WTC11 (cell line): ENCODE measurements around the gene PTPRK. TPM values are rescaled to one million over a fixed set of nuclear protein-coding genes. Genes with fewer than 3 reads are reported as not detected.

Experiments used
- ATAC-seq: fragments of 200-7000 bp; cut with Tn5 transposase; 2 replicates; pipeline ENCODE4 v1.10.0; 2021; ENCODE audit warnings: mild to moderate bottlenecking, moderate library complexity
- CTCF ChIA-PET: fragments of 300-600 bp; sonication (Branson Sonifier 250); formaldehyde crosslinking; loops from one replicate; lab custom pipeline; 2021; ENCODE audit warnings: antibody characterized with exemption; lab: Charles Lee
- POLR2A ChIA-PET: fragments of 350-600 bp; sonication (Branson Sonifier 250); formaldehyde crosslinking; loops from one replicate; lab custom pipeline; 2021; ENCODE audit warnings: antibody characterized with exemption; lab: Charles Lee
- DNase-seq: peaks from one replicate; pipeline ENCODE4 v3.0.0; 2021; ENCODE audit warnings: low spot score
- H3K27ac Mint-ChIP-seq: 2 replicates; pipeline ENCODE4 v1.8.0; 2021; ENCODE audit warnings: mixed read lengths
- H3K27me3 Mint-ChIP-seq: 2 replicates; pipeline ENCODE4 v1.8.0; 2021; ENCODE audit warnings: low read depth, mild to moderate bottlenecking, moderate library complexity, mixed read lengths
- H3K36me3 Mint-ChIP-seq: 2 replicates; pipeline ENCODE4 v1.8.0; 2021; ENCODE audit warnings: mixed read lengths
- H3K4me1 Mint-ChIP-seq: 2 replicates; pipeline ENCODE4 v1.8.0; 2022; ENCODE audit warnings: mixed read lengths
- H3K4me3 Mint-ChIP-seq: 2 replicates; pipeline ENCODE4 v1.8.0; 2021; ENCODE audit warnings: mild to moderate bottlenecking, moderate library complexity, mixed read lengths
- H3K9me3 Mint-ChIP-seq: 2 replicates; pipeline ENCODE4 v1.8.0; 2021; ENCODE audit warnings: mixed read lengths
- ATF2 ChIP-seq: sonication (generic); formaldehyde crosslinking; IDR thresholded peaks from 2 replicates; pipeline ENCODE4 v1.8.1; 2022; ENCODE audit warnings: low read depth, missing genetic modification reagents, borderline replicate concordance
- ATF6 ChIP-seq: sonication (generic); formaldehyde crosslinking; IDR thresholded peaks from 2 replicates; pipeline ENCODE4 v1.8.1; 2023; ENCODE audit warnings: mild to moderate bottlenecking, missing genetic modification reagents
- E2F1 ChIP-seq: sonication (generic); formaldehyde crosslinking; IDR thresholded peaks from 2 replicates; pipeline ENCODE4 v1.8.0; 2022; ENCODE audit warnings: mild to moderate bottlenecking, missing genetic modification reagents
- E2F4 ChIP-seq: sonication (generic); formaldehyde crosslinking; IDR thresholded peaks from 2 replicates; pipeline ENCODE4 v1.8.1; 2022; ENCODE audit warnings: low read depth, mild to moderate bottlenecking, moderate library complexity, missing genetic modification reagents, borderline replicate concordance
- FOXJ3 ChIP-seq: sonication (generic); formaldehyde crosslinking; IDR thresholded peaks from 2 replicates; pipeline ENCODE4 v1.9.0; 2021; ENCODE audit warnings: missing genetic modification reagents, mild to moderate bottlenecking, borderline replicate concordance
- HMGA2 ChIP-seq: fragments of 250-450 bp; sonication (Bioruptor Pico); IDR thresholded peaks from 2 replicates; pipeline ENCODE4 v1.4.0; 2021; ENCODE audit warnings: mild to moderate bottlenecking, moderate library complexity
- HMGXB4 ChIP-seq: sonication (generic); formaldehyde crosslinking; IDR thresholded peaks from 2 replicates; pipeline ENCODE4 v1.8.1; 2023; ENCODE audit warnings: mild to moderate bottlenecking, moderate library complexity, missing genetic modification reagents
- IRF1 ChIP-seq: sonication (generic); formaldehyde crosslinking; IDR thresholded peaks from 2 replicates; pipeline ENCODE4 v1.8.0; 2023; ENCODE audit warnings: missing genetic modification reagents
- IRF2 ChIP-seq: sonication (generic); formaldehyde crosslinking; IDR thresholded peaks from 2 replicates; pipeline ENCODE4 v1.8.0; 2022; ENCODE audit warnings: low read depth, missing genetic modification reagents, borderline replicate concordance
- NR2C2 ChIP-seq: sonication (generic); formaldehyde crosslinking; IDR thresholded peaks from 2 replicates; pipeline ENCODE4 v1.8.0; 2022; ENCODE audit warnings: mild to moderate bottlenecking, missing genetic modification reagents
- PRRX2 ChIP-seq: fragments of 250-450 bp; sonication (Bioruptor Pico); IDR thresholded peaks from 2 replicates; pipeline ENCODE4 v1.8.0; 2021; ENCODE audit warnings: mild to moderate bottlenecking
- TEAD1 ChIP-seq: sonication (generic); formaldehyde crosslinking; IDR thresholded peaks from 2 replicates; pipeline ENCODE4 v1.8.0; 2022; ENCODE audit warnings: mild to moderate bottlenecking, missing genetic modification reagents
- ZBTB21 ChIP-seq: sonication (generic); formaldehyde crosslinking; IDR thresholded peaks from 2 replicates; pipeline ENCODE4 v1.8.1; 2023; ENCODE audit warnings: mild to moderate bottlenecking, missing genetic modification reagents, borderline replicate concordance
- ZNF121 ChIP-seq: sonication (generic); formaldehyde crosslinking; IDR thresholded peaks from 2 replicates; pipeline ENCODE4 v1.8.0; 2023; ENCODE audit warnings: missing genetic modification reagents
- ZNF263 ChIP-seq: sonication (generic); formaldehyde crosslinking; IDR thresholded peaks from 2 replicates; pipeline ENCODE4 v1.8.1; 2022; ENCODE audit warnings: low read depth, mild to moderate bottlenecking, moderate library complexity, missing genetic modification reagents
- ZNF423 ChIP-seq: fragments of 250-450 bp; sonication (Bioruptor Pico); IDR thresholded peaks from 2 replicates; pipeline ENCODE4 v2.1.2; 2022; ENCODE audit warnings: mild to moderate bottlenecking, moderate library complexity
- ZNF512 ChIP-seq: sonication (generic); formaldehyde crosslinking; IDR thresholded peaks from 2 replicates; pipeline ENCODE4 v1.8.1; 2022; ENCODE audit warnings: missing genetic modification reagents, borderline replicate concordance
- total RNA-seq: library from RNA; stranded (reverse); gene quantifications from 3 replicates; pipeline ENCODE4 v1.2.3, GENCODE V29; 2021
- TF ChIP-seq, protein P1 (sequence below): sonication (generic); formaldehyde crosslinking; IDR thresholded peaks from 2 replicates; pipeline ENCODE4 v1.8.1; 2022; ENCODE audit warnings: mild to moderate bottlenecking, moderate library complexity, missing genetic modification reagents
- TF ChIP-seq, protein P2 (sequence below): fragments of 250-450 bp; sonication (Bioruptor Pico); IDR thresholded peaks from 2 replicates; pipeline ENCODE4 v1.9.0; 2021; ENCODE audit warnings: mild to moderate bottlenecking

Gene PTPRK
- total RNA-seq, 1 experiment from 2014 or later: 44.8 TPM

GRCh38 chr6:128063850-128064539, 456.4 kb downstream of the PTPRK start (continued):
- TF ChIP-seq, protein P1, sequence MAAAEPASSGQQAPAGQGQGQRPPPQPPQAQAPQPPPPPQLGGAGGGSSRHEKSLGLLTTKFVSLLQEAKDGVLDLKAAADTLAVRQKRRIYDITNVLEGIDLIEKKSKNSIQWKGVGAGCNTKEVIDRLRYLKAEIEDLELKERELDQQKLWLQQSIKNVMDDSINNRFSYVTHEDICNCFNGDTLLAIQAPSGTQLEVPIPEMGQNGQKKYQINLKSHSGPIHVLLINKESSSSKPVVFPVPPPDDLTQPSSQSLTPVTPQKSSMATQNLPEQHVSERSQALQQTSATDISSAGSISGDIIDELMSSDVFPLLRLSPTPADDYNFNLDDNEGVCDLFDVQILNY (CRISPR knock-in tag): no peak
- TF ChIP-seq E2F1 (CRISPR knock-in tag) (no peak), ZNF423 (no peak), PRRX2 (no peak), ATF2 (CRISPR knock-in tag) (no peak), TEAD1 (CRISPR knock-in tag) (no peak), ZNF263 (no peak)
- TF ChIP-seq, protein P2, sequence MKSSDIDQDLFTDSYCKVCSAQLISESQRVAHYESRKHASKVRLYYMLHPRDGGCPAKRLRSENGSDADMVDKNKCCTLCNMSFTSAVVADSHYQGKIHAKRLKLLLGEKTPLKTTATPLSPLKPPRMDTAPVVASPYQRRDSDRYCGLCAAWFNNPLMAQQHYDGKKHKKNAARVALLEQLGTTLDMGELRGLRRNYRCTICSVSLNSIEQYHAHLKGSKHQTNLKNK (CRISPR knock-in tag): no peak

GRCh38 chr6:128062882-128063603, 457.4 kb downstream of the PTPRK start:
- H3K36me3 Mint-ChIP-seq: no peaks in the 10 kb centered on the region
- H3K9me3 Mint-ChIP-seq: no peaks in the 10 kb centered on the region
- POLR2A ChIA-PET: no interaction called here
- CTCF ChIA-PET: no interaction called here
- peaks cover 22% of the 10 kb centered on the region for H3K4me1 Mint-ChIP-seq
- H3K4me3 Mint-ChIP-seq: no peak overlapping the region
- DNase-seq (no peak), ATAC-seq (no peak)
- no peak overlapping the region for H3K27ac Mint-ChIP-seq
- no peaks in the 10 kb centered on the region for H3K27me3 Mint-ChIP-seq
- TF ChIP-seq FOXJ3 (no peak), ZNF512 (CRISPR knock-in tag) (no peak), ATF2 (CRISPR knock-in tag) (no peak), IRF2 (CRISPR knock-in tag) (no peak), E2F4 (CRISPR knock-in tag) (no peak), ZNF121 (no peak), E2F1 (CRISPR knock-in tag) (no peak), HMGXB4 (no peak), IRF1 (CRISPR knock-in tag) (no peak), HMGA2 (CRISPR knock-in tag) (no peak), NR2C2 (no peak), ZBTB21 (CRISPR knock-in tag) (no peak), PRRX2 (no peak), ATF6 (no peak)
